Keratinocyte (primary cell): ENCODE results near the gene PRR5. TPM values are rescaled to one million over a fixed set of nuclear protein-coding genes. Genes with fewer than 3 reads are reported as not detected.
"Not testable (repeated sequence)": the region's sequence is repeated elsewhere in the genome, so short reads cannot be mapped to it uniquely, and the experiment has no call there.

Experiments used
- DNase-seq: peaks from one replicate; pipeline ENCODE4 v3.0.0-alpha.2; 2011; ENCODE audit warnings: low read depth, missing footprints, low spot score
- FAIRE-seq: peaks from 2 replicates; lab custom pipeline; 2011; peaks lifted over from hg19 to GRCh38; lab: Jason Lieb, UNC
- H2AFZ ChIP-seq: 2 replicates; pipeline ENCODE4 v1.6.0; 2012; ENCODE audit warnings: low read length, control low read depth, inconsistent platforms; ENCODE audit not compliant: control insufficient read depth
- H3K27ac ChIP-seq: 2 replicates; pipeline ENCODE4 v1.5.1; 2011; ENCODE audit warnings: low read length; ENCODE audit not compliant: control insufficient read depth, insufficient read depth
- H3K27me3 ChIP-seq: 3 replicates; pipeline ENCODE4 v1.6.0; 2011; ENCODE audit warnings: low read length; ENCODE audit not compliant: control insufficient read depth, insufficient read depth; ENCODE audit errors: extremely low read depth
- H3K36me3 ChIP-seq, 2 experiments: 2 replicates in 1 of 2; 3 replicates in 1 of 2; pipeline ENCODE4 v1.5.1; 2011; ENCODE audit warnings: low read length in 2 of 2, mild to moderate bottlenecking in 1 of 2; ENCODE audit not compliant: control insufficient read depth in 2 of 2, insufficient read depth in 2 of 2; ENCODE audit errors: extremely low read depth in 1 of 2
- H3K4me1 ChIP-seq: 3 replicates; pipeline ENCODE4 v1.5.1; 2011; ENCODE audit warnings: low read length; ENCODE audit not compliant: control insufficient read depth, insufficient read depth; ENCODE audit errors: extremely low read depth
- H3K4me2 ChIP-seq: 3 replicates; pipeline ENCODE4 v1.6.0; 2011; ENCODE audit warnings: low read depth, low read length; ENCODE audit not compliant: control insufficient read depth, insufficient read depth; ENCODE audit errors: extremely low read depth
- H3K4me3 ChIP-seq, 3 experiments: fragments of 200-600 bp in 1 of 3; sonication (generic) in 1 of 3; 2 replicates in 2 of 3; 3 replicates in 1 of 3; pipeline ENCODE4 v1.5.1; 2011 to 2016; ENCODE audit warnings: low read length in 3 of 3, mild to moderate bottlenecking in 3 of 3, control low read depth in 2 of 3, inconsistent platforms in 1 of 3, low read depth in 1 of 3, mixed read lengths in 1 of 3, mixed run types in 1 of 3, moderate library complexity in 1 of 3; ENCODE audit not compliant: control insufficient read depth in 2 of 3, insufficient read depth in 2 of 3; ENCODE audit errors: extremely low read depth in 1 of 3
- H3K79me2 ChIP-seq: 2 replicates; pipeline ENCODE4 v1.6.0; 2012; ENCODE audit warnings: low read length; ENCODE audit not compliant: control insufficient read depth, insufficient read depth
- H3K9ac ChIP-seq: 3 replicates; pipeline ENCODE4 v1.6.0; 2011; ENCODE audit warnings: low read length; ENCODE audit not compliant: control insufficient read depth, insufficient read depth; ENCODE audit errors: extremely low read depth
- H3K9me1 ChIP-seq: 3 replicates; pipeline ENCODE4 v1.6.0; 2011; ENCODE audit warnings: low read length; ENCODE audit not compliant: control insufficient read depth, insufficient read depth; ENCODE audit errors: extremely low read depth
- H3K9me3 ChIP-seq: 2 replicates; pipeline ENCODE4 v1.5.1; 2012; ENCODE audit warnings: low read depth, low read length; ENCODE audit not compliant: control insufficient read depth
- H4K20me1 ChIP-seq: 3 replicates; pipeline ENCODE4 v1.6.0; 2011; ENCODE audit warnings: low read length; ENCODE audit not compliant: control insufficient read depth, insufficient read depth; ENCODE audit errors: extremely low read depth
- CTCF ChIP-seq, 3 experiments: IDR thresholded peaks in 1 of 3; conservative IDR thresholded peaks in 1 of 3; optimal IDR thresholded peaks in 1 of 3; 2 replicates in 2 of 3; 3 replicates in 1 of 3; pipeline versions ENCODE3 to v1.5.1; 2011; ENCODE audit warnings: low read length in 3 of 3, mild to moderate bottlenecking in 3 of 3, moderate library complexity in 2 of 3, control low read depth in 1 of 3, inconsistent platforms in 1 of 3; ENCODE audit not compliant: insufficient read depth in 2 of 3; ENCODE audit errors: extremely low read depth in 1 of 3
- EZH2 ChIP-seq: IDR thresholded peaks from one replicate; pipeline ENCODE4 v1.6.1; 2012; ENCODE audit warnings: inconsistent platforms, mild to moderate bottlenecking, low read length, moderate library complexity
- dilution Hi-C: fragments of 300-500 bp; cut with MboI; formaldehyde crosslinking; loops from one replicate; pipeline ENCODE4 v1.7.0; 2020; ENCODE audit warnings: low sequenced_read_pairs; ENCODE audit not compliant: extremely low pct_ligation_motif_present
- polyA plus RNA-seq, 5 experiments: library from polyadenylated mRNA; depleted of rRNA in 3 of 5; stranded (reverse) in 3 of 5; stranded (forward) in 1 of 5; unstranded in 1 of 5; fragments of >200 nt; gene quantifications; 1 replicate in 1 of 5; 2 replicates in 3 of 5; 3 replicates in 1 of 5; pipeline versions ENCODE4 v1.2.1 to v1.2.3, GENCODE V29; 2011 to 2012; ENCODE audit warnings: missing spikeins in 2 of 5, low read depth in 1 of 5, low replicate concordance in 1 of 5

PRR5 gene
- polyA plus RNA-seq, 1 donor (not counting 4 experiments of a cell fraction or from before 2014, with no cell fraction given): 9.1 TPM

GRCh38 chr22:44677871-44678555 lies 24.0 kb upstream of the PRR5 start:
- H3K4me3 ChIP-seq: no peak overlapping the region
- no peaks in the 10 kb centered on the region for H4K20me1 ChIP-seq
- H3K36me3 ChIP-seq: no peaks in the 10 kb centered on the region
- H3K9ac ChIP-seq: no peak overlapping the region
- dilution Hi-C loops: no loop called here
- no peak overlapping the region for H3K4me2 ChIP-seq
- FAIRE-seq: no peak
- H3K9me1 ChIP-seq: no peaks in the 10 kb centered on the region
- H3K27me3 ChIP-seq: peaks cover 10% of the 10 kb centered on the region
- DNase-seq: no peak
- H3K79me2 ChIP-seq: no peaks in the 10 kb centered on the region
- TF ChIP-seq EZH2 (no peak), CTCF (optimal IDR thresholded peaks at IDR 0.05 in 1 of 3, IDR thresholded peaks at IDR 0.05 in 1 of 3, conservative IDR thresholded peaks at IDR 0.05 in 1 of 3; ENCODE audit: extremely low read depth in 1 of 3, insufficient read depth in 2 of 3, low read length in 3 of 3) (no peak)
- H3K9me3 ChIP-seq: no peaks in the 10 kb centered on the region
- no peak overlapping the region for H2AFZ ChIP-seq
- no peak overlapping the region for H3K27ac ChIP-seq
- peaks cover 9% of the 10 kb centered on the region for H3K4me1 ChIP-seq

GRCh38 chr22:44678556-44679305 lies 23.3 kb upstream of the PRR5 start:
- Histone ChIP-seq H4K20me1 (no peaks in the 10 kb centered on the region), H3K27ac (no peak overlapping the region), H3K9me1 (no peaks in the 10 kb centered on the region), H3K36me3 (no peaks in the 10 kb centered on the region), H3K9me3 (no peaks in the 10 kb centered on the region), H3K4me2 (no peak overlapping the region), H3K4me3 (no peak overlapping the region), H2AFZ (no peak overlapping the region), H3K9ac (no peak overlapping the region), H3K4me1 (peaks cover 9% of the 10 kb centered on the region), H3K27me3 (peaks cover 10% of the 10 kb centered on the region), H3K79me2 (no peaks in the 10 kb centered on the region)
- TF ChIP-seq CTCF (optimal IDR thresholded peaks at IDR 0.05 in 1 of 3, IDR thresholded peaks at IDR 0.05 in 1 of 3, conservative IDR thresholded peaks at IDR 0.05 in 1 of 3; ENCODE audit: extremely low read depth in 1 of 3, insufficient read depth in 2 of 3, low read length in 3 of 3) (no peak), EZH2 (no peak)
- dilution Hi-C loops: no loop called here
- DNase-seq: no peak
- FAIRE-seq: no peak

- peaks cover 10% of the 10 kb centered on the region for H3K27me3 ChIP-seq
- H3K9me1 ChIP-seq, H3K27ac ChIP-seq, H3K4me3 ChIP-seq, DNase-seq, H3K9ac ChIP-seq, H3K4me2 ChIP-seq, H3K79me2 ChIP-seq, FAIRE-seq, H2AFZ ChIP-seq, H3K4me1 ChIP-seq, H4K20me1 ChIP-seq, H3K9me3 ChIP-seq, H3K36me3 ChIP-seq, dilution Hi-C loops: not testable (repeated sequence)
These were observed 22.7 kb upstream of the PRR5 start for GRCh38 chr22:44679306-44679647.
